ENCODE results near the gene ELMOD1.

Gene ELMOD1

DNA sequence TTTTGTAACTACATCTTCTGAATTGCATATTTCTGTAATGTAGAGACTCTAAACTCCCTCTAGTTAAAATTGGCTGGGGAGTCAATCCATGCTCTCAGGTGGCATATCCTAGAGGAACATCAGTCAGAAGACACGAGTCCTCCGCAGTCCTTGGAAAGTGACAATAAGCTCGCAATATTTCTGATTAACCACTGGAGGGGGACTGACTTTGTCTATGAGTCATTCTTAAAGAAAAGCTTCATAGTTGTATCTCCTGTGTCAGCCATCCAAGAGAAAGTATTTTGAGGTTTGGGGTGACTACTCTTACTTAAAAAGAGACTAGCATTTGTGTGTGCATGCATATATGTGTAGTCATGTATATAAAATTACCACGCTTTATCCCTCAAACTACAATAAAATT lies 60.7 kb downstream of the ELMOD1 start:
- no peak for DNase-seq

DNA sequence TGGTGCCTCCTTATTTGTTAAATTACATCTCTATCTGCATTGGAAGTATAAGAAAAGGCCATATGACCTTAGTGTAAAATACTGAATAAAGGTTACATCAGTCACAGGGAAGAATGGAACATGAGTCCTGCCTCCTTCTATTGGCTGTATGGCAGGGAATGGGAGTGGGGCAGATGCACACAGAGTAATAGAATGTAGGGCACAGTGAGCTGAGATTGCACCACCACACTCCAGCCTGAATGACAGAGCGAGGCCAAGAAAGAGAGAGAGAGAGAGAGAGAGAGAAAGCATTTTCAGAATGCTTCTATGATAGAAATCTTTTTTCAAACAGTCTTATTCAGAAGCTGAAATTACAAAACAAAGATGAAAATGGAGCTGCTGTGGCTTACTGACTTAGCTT lies 62.1 kb downstream of the ELMOD1 start:
- DNase-seq = no peak

DNA sequence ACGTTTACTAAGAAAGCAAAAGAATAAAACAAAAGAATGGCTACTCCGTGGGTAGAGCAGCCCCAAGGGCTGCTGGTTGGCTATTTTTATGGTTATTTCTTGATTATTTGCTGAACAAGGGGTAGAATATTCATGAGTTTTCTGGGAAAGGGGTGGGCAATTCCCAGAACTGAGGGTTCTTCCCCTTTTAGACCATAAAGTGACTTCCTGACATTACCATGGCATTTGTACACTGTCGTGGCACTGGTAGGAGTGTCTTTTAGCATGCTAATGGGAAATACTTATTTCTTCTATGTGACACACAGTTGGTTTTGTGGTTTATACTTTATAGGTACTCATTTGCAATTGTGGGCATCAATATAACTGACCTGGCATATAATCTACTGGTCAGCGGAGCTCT lies 64.7 kb downstream of the ELMOD1 start:
- no peak for DNase-seq

DNA sequence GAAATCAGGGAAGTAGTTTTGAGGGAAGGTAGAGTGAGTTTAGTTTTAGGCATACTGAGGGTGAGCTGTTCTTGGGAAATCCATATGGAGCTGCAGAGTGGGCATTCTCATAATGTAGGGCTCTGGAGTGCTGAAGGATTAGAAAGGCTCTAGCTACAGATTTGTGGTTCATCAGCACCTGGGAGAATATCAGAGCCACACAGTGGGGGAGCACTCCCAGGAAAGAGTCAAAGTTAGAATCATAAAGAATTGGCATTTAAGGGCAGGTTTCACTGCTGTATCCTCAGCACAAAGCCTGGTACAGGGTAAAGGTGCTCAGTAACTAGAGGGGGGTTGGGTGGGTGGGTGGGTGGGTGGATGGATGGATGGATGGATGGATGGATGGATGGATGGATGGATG lies 68.4 kb downstream of the ELMOD1 start:
- DNase-seq = no peak

DNA sequence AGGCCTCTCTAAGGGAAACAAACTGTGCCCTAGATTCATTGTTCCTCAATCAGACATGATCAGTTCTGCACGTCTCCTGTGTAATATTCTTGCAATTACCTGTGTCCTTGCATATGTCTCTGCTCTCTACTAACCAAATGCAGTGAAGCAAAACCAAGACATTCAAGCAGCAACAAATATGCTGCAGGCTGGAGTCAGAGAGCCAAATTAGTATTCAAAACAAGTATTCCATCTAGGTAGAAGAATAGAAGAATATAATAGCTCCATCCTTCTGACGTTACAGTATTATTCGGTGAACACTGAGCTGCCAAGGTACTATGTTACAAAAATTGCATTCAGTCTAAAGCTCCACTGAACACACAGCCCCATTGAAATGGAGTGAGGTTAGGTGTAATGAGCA lies 69.1 kb downstream of the ELMOD1 start:
- DNase-seq = no peak

DNA sequence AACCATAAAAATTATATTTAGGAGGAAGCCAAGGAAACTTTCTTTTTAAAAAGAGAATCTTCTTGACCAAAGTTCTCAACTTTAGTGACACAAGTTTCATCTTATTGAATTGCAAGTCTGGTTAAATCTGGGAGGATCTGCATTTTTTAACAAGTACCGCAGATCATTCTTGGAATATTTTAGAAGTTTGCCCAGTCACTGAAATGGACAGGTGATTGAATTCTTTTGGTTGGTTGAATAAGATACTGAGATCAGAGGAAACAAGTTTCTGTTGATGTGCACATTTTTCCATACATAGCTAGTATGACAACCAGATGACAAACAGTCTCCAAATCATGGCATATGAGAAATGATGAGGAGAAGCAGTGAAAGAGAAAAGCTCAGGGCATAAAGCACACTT lies 70.7 kb downstream of the ELMOD1 start:
- DNase-seq = no peak

DNA sequence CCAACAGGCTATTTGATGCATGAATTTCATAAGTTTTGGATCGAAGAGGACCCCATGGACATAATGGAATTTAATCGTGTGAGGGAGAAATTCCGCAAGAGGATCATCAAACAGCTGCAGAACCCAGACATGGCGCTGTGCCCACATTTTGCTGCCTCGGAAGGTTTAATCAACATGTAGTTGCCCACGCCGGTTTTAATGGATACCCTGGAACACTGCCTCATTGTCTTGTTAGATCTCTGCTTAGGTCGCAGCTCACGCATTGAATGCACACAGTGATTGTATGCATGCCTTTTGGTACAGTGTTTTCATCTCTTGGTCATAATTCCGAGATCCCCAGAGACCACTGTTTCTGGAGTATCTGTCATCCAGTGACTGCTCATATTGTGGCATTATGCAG lies 74.1 kb downstream of the ELMOD1 start:
- DNase-seq = no peak

DNA sequence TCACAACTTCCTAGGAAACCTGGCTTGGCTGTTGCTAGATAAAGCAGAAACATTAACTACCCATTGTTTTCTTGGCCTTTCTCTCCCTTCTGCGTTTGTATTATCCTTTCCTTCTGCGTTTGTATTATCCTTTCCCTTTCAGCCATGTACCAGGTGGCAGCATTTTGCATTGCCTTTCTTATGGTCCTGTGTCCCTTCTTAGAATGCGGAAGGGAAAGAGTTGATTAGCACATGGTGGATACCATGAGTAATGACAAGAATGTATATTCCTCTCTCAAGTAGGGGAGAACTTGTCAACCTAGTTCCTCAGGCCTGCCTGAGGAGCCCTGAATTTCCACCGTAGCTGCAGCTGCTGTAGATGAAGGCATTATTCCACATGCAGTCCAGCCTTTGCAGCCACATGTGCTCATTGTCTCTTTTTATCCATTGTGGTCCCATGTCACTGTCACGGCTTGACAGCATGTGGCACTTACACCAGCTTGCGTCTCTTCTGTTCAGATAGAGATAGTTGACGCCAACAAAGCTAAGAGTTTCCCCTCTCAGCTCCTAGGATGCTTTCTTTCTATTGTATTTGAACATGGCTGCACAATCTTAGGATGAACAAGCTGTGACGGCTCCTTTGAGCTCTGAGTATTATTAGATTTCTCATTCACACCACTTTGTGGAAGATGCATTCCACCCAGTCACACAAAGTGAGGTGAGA lies 76.1 kb downstream of the ELMOD1 start:
- DNase-seq = no peak

DNA sequence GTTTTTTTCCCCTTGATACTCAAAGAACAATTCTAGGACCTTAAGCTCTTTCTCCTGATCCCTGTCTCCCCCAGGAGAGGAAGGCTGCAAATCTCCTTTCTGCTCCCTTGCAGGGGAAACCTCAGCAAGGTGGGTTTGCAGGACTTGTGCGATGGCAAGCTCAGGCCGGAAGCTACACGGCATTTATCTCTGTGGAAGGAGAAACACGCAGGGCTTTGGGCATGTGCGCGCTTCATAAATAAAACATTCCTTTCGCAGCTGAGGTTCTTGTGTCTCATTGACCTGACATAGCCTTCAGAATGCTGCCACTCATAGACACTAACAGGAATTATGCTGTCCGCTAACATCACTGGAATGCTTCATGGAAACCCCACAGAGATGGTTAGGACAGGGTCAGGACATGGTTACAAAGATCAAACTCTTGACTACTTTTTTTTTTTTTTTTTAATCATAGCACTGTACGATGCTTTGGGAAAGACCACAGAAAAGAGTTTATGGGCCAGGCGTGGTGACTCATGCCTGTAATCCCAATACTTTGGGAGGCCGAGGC lies 78.3 kb downstream of the ELMOD1 start:
- no peak for DNase-seq

DNA sequence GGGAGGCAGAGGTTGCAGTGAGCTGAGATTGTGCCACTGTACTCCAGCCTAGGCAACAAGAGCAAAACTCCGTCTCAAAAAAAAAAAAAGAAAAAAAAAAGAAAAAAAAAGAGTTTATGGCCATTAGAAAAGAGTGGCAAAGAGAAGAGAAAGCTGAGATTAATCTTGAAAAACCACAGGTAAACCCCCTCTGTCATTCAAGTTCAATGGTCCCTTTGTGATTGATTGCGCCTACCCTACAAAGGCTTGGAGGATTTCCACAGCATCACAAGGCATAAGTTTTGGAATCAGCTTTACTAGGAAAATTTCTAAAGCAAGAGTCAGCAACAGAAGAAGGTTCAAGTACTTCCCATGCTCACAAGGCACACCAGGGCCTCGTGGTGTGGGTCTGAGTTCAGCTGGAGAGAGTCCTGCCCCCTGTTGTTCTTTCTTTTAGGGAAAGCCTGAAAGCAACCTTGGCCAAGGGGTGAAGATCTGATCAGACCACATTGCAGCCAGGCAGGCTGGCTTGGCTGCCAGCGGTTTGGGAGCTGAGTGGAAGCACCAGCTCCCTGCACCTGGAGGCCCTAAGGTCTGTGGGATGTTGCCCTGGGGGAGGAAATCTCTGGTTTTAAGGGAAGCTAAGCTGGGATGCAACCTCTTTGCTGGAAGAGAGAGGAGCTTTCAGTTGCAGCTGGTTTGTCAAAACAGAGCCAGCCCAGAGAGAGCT lies 79.1 kb downstream of the ELMOD1 start:
- no peak for DNase-seq

DNA sequence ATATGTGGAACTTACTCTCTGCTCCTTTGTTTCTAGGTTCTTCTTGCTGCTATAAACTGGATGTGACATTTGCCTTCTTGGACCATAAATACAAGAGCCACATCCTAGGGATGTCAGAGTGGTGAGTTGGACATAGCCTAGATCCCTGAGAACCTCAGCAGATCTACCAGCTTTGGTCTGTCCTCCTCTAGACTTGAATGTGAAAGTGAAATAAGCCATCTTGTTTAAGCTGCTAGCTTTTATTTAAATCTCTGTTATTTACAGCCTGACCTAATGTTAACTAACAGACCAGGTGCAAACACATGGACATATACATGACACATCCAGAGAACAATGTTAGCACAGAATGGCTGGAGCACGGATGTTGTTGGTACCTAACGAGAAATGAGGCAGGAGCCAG lies 85.0 kb downstream of the ELMOD1 start:
- no peak for DNase-seq

DNA sequence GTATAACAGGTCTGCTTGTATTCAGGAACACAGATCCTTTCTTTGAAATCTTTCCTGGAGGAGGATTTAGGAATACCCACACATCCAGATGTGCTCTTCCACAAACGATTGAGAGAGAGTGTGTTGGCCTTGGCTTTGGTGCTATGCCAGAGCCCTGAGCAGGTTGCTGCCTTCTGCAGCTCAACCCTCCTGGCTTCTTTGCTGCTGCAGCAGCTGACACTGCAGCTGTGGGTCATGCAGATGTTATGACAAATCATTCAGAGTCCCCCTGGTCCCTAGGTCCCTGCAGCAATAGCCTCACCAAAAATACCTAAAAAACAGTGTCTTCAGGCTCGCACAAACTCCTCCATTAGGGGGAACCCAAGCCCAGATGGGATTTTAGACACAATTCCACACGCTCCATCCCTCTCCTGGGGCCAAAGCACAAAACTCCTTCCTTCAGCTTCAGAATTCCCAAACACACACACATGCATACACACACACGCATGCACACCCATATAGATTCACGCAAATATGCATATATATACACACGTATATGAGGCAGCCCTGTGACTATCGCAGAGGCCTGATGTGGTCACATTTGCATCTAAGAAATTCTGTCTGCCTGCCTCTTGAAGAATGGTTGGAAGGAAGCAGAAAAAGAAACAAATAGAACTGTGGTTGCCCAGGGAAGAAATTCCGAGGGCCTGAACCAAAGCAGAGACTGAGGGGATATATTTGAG lies 85.5 kb downstream of the ELMOD1 start:
- DNase-seq = no peak

DNA sequence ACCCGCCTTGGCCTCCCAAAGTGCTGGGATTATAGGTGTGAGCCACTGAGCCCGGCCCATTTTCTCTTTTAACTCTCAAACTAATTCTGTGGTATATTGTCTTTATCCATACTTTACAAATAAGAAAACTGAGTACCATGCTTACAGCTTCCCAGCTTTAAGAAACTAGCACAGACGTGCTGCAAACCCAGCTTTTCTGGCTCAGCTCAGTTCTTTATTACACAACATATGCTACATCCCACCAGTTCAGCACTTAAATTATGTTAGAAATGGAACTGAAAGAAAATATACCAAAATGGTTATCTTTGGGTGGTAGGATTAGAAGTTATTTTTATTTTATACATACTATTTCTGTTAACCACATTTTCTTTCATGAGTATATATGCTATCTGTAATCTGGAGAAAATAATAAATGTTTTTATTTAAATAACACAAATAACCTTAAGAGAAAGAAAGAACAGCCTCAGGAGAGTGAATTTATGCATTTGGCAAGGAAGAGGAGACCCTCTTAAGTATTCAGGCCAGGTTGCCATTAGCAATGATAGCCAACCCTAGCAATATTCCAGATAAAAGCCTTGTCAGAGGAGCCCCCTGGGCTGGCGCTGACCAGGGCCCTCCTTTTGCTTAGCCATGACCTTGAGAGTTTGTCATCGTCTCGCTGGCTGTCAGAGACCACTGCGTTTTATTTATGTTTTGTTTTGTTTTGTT lies 87.1 kb downstream of the ELMOD1 start:
- no peak for DNase-seq

DNA sequence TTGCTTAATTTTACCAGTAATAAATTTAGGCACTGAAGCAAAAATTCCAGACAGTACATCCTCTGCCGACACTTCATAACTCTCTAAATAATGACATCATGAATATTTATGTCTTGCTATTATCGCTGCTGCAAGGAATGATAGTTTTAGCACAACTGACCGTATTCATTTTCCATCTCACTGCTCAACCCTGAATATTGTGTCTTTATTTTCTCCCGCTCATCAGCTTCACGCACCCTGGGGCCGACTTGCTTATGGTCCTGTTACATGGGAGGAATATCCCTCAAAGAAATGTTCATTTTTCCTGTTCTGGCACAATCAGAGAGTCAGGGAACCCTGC lies 87.7 kb downstream of the ELMOD1 start:
- DNase-seq = no peak

DNA sequence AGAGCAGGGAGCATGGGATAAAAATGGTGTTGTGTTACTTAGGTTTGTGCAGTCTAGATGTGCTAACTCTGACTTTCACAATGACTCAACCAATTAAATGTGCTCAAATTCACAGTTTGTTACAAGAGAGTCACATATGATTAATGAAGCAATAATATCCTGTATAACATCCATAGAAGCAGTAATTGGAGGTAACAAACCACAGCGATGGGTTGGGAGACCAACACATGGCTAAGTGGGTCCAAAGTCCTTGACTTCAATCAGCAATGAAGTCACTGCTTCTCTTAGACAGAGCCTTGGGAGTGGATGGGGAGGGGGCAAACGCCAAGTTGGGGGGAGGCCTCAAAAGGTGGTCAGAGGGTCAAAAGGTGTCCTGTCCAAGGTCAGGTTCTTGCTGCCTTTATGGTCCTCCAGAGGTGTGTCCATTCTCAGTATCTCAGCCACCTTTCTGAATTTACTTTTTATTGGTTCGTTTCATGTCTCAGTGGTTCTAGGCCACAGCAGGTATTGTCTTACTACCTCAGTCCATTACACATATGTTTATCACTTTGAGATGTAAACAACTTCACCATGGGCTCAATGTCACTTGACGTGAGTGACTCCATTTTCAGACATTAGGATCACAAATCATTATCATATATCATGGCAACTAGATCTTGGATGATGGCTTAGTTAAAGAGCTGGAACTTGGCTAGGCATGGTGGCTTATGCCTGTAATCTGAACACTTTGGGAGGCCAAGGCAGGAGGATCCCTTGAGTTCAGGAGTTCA lies 88.5 kb downstream of the ELMOD1 start:
- DNase-seq = no peak

DNA sequence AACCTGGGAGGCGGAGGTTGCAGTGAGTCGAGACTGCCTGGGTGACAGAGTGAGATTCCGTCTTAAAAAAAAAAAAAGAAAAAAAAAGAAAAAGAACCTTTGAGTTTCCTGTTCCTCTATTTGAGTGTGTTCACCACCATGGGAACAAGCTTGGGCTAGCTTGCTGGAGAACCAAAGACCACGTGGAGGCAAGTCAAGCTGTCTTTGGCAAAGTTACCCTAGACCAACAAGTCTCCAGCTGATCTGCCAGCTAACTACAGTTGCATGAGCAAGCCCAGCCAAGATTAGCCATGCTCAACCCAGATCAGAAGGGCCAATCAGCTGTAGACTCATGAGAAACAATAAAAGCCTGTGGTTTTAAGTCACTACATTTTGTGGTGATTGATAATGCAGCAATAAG lies 91.2 kb downstream of the ELMOD1 start:
- DNase-seq = no peak

DNA sequence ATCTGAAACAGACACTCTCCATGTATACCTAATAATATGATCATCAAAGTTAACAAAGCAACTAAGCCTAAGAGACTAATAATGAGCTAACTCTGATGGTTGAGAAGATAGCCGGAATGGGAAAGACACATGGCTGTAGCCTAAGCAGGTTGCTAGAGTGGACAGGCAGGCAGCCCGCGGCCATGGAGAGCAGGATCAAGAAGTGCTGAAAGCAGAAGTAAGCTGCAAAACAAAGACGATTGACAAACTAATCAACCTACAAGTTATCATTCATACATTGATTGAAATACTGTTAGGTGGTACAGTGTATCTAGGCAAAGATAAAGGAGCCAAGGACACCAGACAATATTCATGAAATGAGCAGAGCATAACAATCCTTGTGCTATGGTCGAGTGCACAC lies 91.6 kb downstream of the ELMOD1 start:
- DNase-seq = no peak

DNA sequence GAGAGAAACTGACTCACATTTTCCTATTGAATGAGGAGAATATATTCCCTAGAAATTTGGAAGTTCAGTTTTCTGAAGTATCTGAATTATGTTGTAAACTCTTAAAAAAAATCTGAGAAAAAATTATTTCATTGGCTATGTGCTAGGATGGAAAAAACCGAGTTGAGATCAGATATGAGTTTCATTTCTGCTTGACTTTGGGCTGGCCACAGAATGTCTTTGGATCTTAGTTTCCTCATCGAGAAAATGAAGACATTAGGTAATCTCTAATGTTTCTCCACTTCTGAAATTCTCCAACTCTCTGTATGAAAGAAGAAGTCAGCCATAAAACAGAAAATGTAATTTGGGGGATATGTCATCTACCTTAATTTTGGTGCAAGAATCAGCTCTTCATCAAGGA lies 92.1 kb downstream of the ELMOD1 start:
- DNase-seq = no peak

DNA sequence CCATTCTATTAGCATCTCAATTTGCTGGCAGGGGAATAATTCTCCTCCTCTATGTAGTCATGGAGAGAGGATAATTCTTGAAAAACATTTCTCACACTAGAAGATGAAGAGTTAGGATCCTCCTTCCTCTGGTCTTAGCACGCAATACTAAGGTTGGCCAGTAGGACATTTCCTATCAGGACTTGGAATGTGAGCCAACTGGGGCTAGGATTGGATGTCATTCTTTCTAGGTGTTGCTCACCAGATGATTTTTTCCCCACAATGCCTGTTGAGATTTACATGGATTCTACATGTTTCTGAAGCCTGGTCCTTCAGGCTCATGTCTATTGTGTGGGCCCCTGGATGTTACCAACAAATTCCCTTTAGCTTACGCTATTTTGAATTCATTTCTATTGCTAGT lies 92.9 kb downstream of the ELMOD1 start:
- no peak for DNase-seq

DNA sequence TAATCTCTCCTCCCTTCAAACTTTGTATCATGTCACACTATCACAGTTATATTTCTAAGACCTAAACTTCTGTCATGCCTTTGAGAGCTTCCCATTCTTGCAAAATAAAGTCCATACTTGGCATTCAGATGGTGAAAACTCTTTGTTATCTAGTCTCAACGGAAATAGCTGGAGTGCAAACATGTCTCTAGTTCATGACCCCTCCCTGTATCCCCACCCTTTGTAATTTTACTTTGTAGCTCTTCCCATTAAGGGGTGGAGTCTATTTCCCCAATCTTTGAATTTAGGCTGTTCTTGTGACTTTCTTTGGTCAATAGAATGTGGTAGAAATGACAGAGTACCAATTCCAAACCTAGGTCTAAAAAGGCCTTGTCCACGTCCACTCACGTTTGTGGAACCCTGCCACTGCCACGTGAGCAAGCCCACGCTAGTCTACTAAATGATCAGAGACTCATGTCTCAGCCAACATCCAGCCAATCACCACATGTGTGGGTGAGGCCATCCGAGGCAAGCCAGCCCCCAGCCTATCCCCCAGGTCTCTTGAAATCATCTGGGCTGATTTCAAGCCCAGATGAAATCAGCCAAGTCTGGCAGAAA lies 97.5 kb downstream of the ELMOD1 start:
- no peak for DNase-seq

DNA sequence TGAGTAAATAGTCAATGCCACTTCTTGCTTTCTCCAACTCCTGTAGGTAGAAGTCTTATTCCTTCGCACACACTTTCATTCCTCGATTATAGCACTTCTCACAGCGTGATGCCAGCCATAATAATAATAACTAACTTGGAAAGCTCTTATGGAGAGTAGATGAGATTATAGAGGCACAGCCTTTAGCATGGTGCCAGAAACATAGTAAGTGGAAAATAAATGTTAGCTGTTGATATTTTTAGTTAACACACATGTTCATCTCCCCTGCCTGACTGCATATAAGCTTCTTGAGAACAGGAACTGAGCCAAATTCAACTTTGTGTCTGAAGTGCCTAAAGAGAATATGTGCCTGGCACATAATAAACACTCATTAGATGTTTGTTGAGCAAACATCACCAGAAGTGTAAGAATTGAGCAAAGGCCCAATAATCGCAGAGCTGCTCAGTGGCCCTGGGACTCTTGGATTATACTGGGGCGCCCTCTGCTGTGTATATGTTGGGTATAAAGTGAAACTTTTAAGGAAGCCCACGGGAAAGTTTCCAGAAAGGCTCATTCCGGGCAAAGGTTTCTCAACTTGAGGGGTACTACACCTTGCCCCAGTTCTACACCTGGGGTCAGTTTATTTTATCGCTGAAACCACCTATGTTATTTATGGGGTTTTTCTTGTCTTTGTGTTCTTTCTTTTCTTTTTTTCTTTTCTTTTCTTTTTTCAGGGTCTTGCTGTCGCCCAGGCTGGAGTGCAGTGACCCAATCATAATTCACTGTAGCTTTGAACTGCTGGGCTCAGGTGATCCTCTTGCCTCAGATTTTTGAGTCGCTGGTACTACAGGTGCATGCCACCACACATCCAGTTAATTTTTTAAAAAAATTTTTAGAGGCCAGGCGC lies 98.6 kb downstream of the ELMOD1 start:
- peak; percentile 48 for DNase-seq
